HT-29 (cell line): ENCODE results near the gene SPNS2. TPM values are rescaled to one million over a fixed set of nuclear protein-coding genes. Genes with fewer than 3 reads are reported as not detected.

Source experiments
- DNase-seq: peaks from one replicate; pipeline ENCODE4 v3.0.0-alpha.2; 2015; ENCODE audit warnings: low spot score
- total RNA-seq: library from RNA; depleted of rRNA; stranded (reverse); fragments of >200 nt; shearing (Covaris generic); gene quantifications from 2 replicates; pipeline ENCODE4 v1.2.3, GENCODE V29; 2014

SPNS2 gene
- total RNA-seq, 1 experiment from 2014 or later: 193 TPM

GRCh38 chr17:4536742-4537411 lies 38.2 kb downstream of the SPNS2 start:
- DNase-seq: peak; percentile 38

DNA sequence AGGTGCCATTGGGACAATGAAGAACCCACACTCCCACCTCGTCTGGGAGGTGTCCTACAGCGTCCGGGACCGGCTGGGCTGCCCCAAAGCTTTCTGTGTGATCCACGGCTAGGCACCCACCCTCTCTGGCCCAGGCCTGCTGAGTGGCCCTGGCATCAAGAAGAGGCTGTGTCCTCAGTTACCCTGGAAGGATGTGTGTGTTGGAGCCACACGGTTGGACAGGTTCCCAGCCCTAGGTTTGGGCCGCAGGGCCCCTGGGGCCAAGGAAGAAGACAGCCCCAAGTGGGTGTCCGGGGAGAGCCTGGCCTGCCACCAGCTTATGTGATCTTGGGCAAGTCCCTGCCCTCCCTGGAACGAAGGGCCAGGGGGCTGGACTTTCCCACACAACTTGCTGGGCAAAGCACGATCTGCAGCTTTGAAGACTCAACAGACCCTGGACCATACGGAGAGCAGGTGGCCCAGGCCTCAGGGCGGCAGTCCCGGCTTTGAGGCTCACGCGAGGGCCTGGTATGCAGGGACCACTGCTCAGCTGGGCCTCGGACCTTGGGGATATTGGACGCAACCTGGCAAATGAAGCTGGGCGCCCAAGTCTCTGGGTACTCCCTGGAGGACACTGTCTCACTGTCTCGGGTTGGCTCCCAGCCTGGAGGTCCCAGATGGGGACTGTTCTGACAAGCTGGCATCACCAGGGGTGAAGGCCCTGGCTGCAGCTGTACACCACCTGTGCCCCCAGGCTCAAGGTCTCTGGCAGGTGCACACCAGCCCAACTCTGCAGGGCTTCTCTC lies 39.0 kb downstream of the SPNS2 start:
- DNase-seq: no peak

- DNase-seq: no peak
These were observed 39.7 kb downstream of the SPNS2 start for GRCh38 chr17:4538236-4539002.

- DNase-seq: no peak
These were observed 40.3 kb downstream of the SPNS2 start for GRCh38 chr17:4539025-4539424.

DNA sequence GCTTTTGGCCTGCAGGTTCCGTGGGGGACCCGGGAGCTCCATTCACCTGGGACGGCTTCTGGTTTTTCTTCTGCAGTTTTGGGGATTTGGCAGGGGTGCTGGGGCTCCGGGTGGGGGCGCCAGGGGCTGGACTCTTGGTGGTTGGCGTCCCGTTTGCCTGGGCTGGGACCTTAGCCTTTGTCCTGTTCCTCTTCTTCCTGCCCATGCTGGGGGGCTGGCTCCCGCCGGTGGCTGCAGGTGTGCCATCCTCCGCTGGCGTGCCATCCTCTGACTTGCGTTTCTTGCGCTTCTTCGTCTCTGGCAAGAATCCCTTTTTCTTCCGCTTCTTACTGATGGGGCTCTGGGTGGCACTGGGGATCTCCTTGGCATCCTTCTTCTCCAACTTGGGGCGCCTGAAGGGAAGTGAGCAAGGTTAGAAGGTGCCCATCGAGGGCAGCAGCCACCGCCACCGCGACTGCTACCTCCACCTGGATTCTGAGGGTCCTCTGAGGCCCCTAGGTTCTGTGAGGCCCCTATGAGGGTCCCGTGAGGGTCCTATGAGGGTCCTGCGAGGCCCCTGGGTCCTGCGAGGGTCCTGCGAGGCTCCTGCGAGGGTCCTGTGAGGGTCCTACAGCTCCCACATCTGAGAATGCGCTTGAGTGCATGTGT lies 41.0 kb downstream of the SPNS2 start:
- DNase-seq: no peak

GRCh38 chr17:4540224-4540651 lies 41.6 kb downstream of the SPNS2 start:
- peak; percentile 42 for DNase-seq

DNA sequence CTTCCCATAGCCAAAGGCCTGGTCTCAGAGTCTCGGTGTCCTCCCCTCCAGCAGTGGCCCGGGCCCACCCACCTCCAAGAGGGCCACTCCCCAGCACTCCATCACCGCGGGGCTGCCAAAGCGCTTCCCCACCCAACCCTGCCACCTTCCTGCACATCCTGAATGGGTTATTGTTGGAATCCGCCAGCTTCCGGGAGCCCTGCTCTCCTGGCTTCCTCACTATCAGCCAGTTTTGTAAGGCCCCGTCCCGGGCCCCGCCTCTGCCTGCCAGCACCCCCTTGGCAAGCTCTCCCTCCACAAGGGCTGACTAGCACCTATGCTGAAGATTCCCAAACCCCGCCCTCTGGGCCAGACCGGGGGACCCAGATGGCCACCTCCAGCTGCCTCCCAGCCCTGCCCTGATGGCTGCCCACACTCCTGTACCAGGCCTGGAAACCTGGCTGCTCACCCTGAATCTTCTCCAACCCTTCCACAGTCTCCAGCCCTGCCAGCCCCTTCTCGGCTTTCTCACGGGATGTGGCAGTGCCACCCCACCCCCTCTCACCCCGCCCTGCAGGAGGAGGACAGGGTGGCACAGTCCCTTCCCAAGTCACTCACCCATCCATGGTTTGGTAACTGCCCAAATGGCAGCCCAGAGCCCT lies 42.1 kb downstream of the SPNS2 start:
- DNase-seq: peak; percentile 66

DNA sequence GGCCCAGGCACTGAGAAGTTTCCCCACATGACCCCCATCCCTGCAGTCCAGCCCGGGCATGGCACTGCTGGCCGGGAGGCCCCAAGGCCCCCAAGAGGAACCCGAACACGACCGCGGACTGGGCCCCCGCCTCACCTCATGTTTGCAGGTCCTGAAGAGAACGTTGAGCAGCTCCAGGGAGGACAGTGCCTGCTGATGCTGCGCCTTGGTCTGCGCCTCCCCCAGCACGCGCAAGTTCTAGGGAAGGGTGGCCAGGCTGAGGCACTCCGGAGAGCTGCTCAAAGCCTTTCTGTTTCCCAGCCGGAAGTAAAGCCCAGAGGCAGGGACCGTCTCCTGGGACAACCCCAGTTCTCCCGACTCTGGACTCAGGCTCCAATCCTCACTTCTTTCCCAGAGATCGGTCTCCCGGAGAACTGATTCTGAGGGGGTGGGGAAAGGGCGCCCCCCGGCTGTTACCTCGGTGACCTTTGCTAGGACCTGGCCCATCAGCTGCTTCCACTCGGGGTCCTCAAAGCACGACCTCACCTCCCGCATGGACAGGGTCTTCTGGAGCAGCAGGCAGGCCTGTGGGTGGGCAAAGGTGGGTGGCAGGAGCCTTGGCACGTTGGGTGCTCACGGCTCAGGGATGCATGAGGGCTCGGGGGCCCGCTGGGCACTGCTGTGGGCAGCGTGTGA lies 42.8 kb downstream of the SPNS2 start:
- no peak for DNase-seq

- DNase-seq: no peak
These were observed 43.5 kb downstream of the SPNS2 start for GRCh38 chr17:4542003-4542725.

GRCh38 chr17:4542726-4543191 lies 44.1 kb downstream of the SPNS2 start:
- DNase-seq: no peak

GRCh38 chr17:4543557-4544026 lies 44.9 kb downstream of the SPNS2 start:
- DNase-seq: peak; percentile 45

DNA sequence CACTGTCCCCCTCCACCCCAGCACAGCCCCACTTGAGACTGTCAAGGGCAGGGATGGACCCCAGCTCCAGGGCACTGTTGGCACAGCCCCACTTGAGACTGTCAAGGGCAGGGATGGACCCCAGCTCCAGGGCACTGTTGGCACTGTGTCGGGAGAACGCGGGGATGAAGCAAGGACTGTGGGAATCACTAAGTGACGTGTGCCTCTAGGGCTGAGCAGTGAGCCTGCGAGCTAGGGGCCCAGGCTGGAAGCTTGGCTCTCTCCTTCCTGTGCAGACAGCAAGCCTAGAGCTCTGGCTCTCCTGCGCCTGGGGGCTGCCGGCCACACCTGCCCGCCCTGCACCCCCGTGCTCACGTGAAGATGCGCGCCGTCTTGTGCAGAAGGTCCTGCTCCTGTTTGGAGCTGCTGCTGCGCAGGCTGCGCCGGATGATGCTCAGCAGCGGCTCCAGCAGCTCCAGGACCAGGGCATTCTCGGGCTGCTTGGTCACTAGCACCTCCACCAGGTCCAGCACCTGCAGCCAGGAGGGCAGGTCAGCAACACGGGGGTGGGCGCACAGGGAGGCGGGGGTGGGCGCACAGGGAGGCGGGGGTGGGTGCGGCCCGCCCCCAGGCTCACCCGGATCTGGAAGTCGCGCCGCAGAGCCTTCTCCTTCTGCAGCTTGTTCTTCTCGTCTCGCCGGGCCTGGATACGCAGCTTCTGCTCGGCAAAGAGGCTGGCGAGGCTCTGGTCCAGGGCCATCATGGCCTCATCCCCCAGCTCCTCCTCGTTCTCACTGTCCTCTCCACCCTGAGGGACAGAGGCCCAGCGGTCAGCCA lies 45.7 kb downstream of the SPNS2 start:
- no peak for DNase-seq

DNA sequence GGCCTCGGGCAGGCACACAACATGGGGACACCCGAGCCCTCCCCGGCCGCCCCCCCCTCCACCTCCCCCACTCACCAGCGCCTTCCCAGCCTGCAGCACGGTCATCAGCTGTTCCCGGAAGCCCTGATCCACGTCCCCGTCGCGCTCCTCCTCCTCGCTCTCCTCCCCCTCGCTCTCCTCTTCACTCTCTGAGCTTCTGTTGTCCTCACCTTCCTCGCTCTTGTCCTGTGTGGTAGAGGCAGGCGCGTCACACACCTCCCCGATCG lies 46.2 kb downstream of the SPNS2 start:
- no peak for DNase-seq

- DNase-seq: no peak
These were observed 46.7 kb downstream of the SPNS2 start for GRCh38 chr17:4545217-4545951.

- DNase-seq: no peak
These were observed 48.6 kb downstream of the SPNS2 start for GRCh38 chr17:4547118-4547906.

GRCh38 chr17:4548061-4548461 lies 49.4 kb downstream of the SPNS2 start:
- no peak for DNase-seq

DNA sequence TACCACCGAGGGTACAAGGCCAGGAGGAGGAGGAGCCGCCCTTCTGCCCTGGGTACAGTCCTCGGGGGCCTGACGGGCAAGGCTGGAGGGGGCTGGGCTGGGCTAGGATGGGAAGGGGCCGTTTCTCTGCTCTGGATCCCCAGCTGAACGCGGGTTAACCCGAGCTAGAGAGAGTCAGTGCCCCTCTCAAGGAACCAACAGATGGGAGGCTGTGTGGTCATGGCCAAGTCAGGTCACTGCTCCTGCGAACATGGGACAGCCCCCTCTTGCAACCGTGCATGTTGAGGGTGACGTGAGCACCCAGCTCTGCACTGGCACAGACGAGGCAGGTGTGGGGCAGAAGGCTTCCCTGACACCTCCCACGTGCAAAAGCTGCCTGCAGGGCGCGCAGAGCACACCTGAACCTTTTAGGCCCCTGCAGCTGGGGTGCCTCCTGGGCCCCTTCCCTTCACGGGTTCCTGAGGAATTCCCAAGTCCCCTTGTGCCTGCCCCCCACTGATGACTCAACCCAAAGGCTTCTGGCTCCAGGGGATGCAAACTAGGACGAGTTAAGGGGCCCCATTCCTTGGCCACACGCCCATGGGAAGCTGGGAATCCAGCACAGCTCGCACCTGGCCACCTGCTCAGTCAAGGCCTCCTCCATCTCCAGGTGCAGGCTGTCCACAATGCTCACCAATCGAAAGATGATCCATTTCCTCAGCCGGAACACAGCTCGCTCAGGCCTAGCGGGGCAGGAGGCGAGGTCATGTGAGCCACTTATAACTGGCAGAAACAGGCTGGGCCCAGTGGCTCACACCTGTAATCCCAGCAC lies 50.2 kb downstream of the SPNS2 start:
- DNase-seq: no peak
